ENCODE results near the gene FBLN2.
"Not testable (repeated sequence)": the region's sequence is repeated elsewhere in the genome, so short reads cannot be mapped to it uniquely, and the experiment has no call there.

The FBLN2 gene

DNA sequence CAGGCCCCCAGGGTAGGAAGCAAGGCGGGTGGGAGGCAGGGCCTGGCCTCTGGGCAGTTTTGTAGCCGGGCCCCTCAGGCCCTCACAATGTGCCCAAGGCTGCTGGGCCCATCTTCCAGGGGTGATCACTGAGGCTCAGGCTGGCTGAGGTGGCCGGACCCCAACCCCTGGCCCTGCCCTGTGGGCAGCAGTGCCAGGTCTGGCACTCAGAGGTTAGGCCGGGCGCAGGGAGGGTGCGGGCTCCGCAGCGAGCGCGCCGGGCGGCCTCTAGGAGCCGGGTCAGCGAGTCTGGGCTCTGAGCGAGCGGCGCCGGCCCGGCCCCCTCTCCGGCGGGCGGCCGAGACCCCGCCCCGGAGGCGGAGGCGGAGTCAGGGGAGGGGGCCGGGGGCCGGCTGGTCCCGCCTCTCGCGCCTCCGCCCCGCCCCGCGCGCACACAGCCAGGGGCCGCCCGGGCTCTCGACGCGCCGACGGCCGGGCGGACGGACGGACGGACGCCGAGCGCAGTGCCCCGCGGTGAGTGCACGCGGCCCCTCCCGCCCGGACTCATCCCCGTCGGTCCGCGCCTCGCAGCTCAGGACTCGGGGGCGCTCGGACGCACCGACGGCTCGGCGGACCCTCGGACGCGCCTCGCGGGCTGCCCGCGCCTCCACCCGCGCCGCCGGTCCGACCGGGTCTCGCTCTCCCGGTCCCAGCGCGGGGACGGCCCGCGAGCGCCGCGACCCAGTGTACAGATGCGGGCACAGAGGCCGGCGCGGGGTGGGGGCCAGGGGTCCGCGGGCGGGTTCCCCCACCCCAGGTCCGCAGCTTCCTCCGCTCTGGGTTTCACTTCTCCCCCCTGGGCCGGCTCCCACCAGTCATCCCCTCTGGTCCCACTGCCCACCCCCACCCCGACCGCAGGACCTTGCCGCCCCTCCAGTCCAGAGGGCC is at the start of gene FBLN2:
Gene FBLN2, plus strand, starts transcription at position 430 of the 927 bp plus-strand sequence. CDS start 21,231 bp downstream, outside the sequence.
- DNase-seq (ENCODE audit: low read depth in 2 of 2), result no peak

DNA sequence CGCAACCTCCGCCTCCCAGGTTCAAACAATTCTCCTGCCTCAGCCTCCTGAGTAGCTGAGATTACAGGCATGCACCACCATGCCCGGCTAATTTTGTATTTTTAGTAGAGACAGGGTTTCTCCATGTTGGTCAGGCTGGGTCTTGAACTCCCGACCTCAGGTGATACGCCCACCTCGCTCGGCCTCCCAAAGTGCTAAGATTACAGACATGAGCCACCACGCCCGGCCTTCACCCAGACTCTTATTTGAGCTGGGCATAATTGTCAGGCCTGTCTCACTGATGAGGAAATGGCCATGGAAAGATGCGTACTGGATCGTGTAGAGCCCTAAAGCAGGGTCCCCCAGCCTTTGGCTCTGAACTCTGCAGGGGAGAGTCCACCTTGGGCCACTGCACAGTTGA is 49.7 kb upstream of the FBLN2 start:
- DNase-seq (ENCODE audit: low read depth in 2 of 2), result not testable (repeated sequence)

DNA sequence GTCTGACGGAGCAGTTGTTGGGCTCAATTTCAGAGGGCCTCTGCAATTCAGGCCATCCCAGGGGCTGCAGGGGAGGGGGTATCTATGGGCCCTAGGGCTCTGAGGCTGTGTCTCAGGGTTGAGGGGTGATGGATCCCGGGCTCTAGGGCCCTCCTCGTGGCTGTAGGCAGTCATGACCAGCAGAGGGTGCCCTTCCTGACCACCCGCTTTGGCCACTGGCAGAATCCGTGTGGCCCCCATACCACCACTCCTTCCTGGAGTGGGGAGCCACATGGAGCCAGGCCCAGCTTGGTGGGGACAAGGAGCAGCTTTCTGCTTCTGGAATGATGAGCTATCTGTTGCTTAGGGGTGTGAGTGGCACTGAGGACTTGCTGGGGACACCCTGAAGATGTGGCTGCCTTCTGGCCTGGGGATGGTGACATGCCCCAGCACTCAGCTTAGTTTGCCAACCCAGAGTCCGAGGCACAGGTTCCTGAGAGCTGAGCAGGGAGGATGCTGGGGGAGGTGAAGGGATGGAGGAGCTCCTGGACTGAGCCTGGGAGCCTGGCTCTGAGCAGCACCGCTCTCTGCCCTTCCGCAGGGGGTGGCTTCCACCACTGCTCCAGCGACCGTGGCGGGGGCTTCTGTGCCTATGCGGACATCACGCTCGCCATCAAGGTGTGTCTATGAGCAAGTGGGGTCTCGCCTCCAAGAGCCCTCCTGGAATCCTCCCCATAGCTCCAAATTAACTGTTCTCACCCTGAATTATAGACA is 48.6 kb upstream of the FBLN2 start:
- no peak for DNase-seq (ENCODE audit: low read depth in 2 of 2)

GRCh38 chr3:13501056-13501455 is 47.9 kb upstream of the FBLN2 start:
- DNase-seq (ENCODE audit: low read depth in 2 of 2), result no peak

DNA sequence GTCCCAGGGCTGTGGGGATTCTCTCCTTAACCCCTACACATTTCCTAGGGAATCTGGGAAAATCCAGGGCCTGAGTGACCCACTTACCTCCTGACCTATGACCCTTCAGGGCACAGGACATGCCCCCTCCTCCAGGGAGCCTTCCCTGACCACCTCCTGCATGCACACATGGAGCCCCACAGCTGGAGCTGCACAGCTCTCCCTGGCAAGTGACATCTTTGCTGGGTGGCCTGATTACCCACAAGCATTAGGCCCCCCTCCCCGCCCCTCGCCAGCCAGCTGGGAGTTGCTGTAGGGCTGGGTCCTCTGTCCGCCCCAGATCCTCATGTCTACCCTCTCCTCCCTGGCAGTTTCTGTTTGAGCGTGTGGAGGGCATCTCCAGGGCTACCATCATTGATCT is 47.4 kb upstream of the FBLN2 start:
- no peak for DNase-seq (ENCODE audit: low read depth in 2 of 2)

DNA sequence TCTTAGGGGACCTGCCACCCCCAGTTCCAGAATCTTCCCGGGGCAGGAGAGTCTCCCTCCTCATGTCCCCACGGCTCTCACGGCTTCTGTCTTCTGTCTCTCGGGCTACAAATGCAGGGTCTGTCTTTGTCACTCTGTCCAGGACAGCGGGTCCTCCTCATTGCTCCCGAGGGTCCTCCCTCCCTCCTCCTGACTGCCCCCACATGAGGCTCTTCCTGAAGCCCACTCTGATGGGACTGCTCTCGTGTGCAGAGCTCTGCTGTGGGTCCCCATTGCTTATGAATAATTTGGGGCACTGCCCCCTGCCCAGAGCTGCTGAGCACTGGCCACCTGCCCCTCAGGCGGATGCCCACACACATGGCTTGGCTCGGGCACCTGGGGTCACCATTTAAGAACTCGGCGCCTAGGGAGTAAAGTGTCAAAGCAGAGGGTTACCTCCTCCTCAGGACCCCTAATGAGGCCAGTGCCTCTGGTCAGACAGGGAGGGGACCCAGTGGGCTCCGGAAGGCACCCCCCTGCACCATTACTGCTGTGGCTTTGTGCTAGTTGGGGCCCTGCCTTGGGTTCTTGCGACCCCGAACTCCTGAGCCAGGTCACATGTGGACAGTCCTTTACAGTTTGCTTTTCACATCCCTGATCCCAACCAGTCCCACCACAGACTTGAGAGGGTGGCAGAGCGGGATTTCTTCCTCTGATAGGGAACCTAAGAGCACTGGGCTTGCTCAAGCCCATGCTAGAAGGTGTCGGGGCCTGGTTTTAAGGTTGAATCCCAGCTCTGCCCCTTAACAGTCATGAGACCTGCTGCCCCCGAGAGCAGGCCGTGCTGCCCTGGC is 46.8 kb upstream of the FBLN2 start:
- DNase-seq (ENCODE audit: low read depth in 2 of 2), result no peak

DNA sequence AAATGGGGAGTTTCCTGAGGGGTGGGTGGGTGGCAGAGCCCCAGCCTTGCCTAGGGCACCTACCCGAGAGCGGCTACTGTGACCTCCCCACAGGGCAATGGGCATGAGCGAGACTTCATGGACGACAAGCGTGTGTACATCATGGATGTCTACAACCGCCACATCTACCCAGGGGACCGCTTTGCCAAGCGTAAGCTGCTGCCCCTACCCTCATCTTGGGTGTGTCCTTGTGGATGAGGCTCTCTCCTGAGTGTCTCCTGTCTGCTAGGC is 46.2 kb upstream of the FBLN2 start:
- DNase-seq (ENCODE audit: low read depth in 2 of 2), result no peak

GRCh38 chr3:13504161-13504831 is 44.6 kb upstream of the FBLN2 start:
- no peak for DNase-seq (ENCODE audit: low read depth in 2 of 2)

- DNase-seq (ENCODE audit: low read depth in 2 of 2), result no peak
Measured at GRCh38 chr3:13505147-13506130, 43.5 kb upstream of the FBLN2 start.

- no peak for DNase-seq (ENCODE audit: low read depth in 2 of 2)
Measured at GRCh38 chr3:13506239-13506638, 42.7 kb upstream of the FBLN2 start.

DNA sequence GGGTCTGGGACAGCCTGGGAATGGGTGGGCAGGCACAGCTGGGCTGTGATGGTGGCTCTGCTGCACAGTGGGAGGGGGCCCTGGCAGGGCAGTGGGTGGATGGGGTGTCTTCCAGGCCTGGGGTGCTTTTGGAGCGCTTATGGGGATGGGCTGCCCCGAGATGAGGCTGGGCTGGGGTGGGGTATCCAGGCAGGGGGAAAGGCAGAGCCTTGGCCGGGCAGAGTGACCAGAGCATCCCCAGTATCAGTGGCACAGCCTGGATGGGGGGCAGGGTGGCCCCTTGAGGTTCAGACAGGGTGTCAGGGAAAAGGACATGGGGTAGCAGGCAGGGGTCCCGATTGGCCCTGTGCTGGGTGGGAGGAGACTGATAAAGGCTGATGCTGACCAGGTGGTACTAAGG is 42.2 kb upstream of the FBLN2 start:
- no peak for DNase-seq (ENCODE audit: low read depth in 2 of 2)

DNA sequence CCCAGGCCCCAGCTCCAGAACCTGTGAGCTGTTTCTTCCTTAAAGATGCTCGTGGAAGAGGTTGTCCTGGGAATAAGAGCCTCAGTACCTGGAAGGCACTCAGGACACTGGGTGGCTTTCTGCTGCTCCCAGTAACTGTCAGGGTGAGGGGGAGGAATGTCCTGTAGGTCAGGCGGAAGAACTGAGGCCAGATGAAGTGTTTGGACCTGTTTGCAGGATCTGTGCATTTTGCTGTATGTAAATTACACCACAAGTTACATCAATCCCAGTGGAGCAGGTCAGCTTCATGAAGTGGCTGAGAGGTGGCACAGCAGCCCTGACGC is 41.7 kb upstream of the FBLN2 start:
- no peak for DNase-seq (ENCODE audit: low read depth in 2 of 2)

DNA sequence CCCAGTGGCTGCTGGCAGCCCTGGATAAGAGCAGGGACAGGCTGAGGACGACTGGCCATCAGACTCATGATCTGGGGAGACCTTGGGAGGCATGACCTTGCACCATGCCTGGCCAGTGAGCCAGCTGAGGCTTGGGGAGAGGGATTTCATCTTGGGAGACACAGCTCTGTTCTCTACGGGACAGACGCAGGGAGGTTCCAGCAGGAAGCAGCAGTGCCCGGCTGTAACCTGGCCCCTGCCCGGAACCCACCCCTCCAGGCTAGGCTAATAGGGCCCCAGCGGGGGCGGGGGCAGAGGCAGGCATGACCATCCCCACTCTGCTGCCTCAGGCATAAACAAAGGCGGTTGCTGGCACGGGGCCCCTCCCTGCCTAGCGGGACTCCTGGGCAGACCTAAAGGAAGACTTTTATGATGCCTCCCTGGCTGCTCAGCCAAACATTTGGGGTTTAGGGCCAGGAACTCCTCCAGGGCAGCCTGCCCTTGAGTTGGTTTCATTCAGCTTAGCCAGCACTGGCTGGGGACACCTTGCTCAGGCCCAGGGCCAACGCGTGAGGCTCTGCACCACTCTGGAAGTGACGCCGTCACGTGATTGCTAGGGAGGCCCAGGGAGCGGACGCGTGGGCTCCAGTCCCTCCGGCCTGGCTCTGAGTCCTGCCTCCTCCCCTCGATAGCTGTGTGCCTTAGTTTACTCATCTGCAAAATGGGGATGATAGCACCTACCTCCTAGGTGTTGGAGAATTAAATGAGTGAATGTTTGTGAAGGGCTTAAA is 41.2 kb upstream of the FBLN2 start:
- DNase-seq (ENCODE audit: low read depth in 2 of 2), result no peak

DNA sequence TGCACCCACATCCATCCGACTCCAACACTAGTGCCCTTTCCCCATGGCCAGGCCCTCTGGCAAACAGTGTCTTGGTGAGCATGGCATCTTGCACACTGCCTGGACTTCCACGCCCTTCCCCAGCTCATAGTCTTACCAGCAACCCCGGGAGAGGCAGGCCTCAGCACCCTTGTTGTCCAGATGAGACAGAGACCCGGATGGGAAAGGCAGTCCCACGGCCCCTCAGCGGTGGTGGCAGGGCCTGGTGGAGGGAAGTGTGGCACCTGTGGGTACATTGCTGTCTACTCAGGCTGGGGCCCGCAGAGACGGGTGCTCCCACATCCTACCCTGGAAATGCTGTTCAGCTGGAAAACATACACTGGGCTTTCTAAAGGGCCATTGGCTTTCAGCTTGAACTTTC is 40.4 kb upstream of the FBLN2 start:
- no peak for DNase-seq (ENCODE audit: low read depth in 2 of 2)

DNA sequence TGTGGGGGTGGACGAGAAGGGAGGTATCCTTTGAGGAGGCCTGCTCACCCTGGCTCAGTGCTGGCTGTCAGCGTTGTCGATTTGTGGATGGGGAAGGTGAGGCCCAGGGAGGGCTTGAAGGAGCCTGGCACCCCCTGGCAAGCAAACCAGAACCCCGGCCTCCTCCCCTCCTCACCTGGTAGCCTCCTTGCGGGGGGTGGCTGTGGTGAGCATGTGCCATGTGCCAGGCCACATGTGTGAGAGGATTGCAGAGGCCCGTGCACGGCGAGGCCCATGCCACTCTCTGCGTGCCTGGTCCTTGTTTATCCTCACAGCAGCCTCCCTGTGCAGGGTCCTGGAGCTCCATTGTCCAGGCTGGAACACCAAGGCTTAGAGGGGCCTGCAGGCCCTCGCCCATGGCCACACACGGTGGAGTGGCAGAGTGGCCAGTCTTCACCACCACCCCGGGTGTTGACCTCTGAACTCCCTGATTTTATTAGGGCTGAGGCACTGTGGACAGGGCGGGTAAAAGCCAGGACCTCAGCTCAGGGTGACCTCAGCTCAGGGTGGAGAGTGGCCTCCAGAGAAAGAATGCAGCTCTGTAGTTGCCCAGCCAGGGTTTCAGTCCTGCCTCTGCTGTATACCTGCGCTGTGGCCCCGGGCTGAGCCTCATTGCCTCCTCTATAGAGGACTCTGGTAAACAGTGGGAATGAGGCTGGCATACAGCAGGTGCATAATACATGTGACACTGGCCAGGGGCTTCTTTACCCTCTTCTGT is 39.7 kb upstream of the FBLN2 start:
- no peak for DNase-seq (ENCODE audit: low read depth in 2 of 2)

GRCh38 chr3:13509816-13510192 is 39.1 kb upstream of the FBLN2 start:
- DNase-seq (ENCODE audit: low read depth in 2 of 2), result no peak

DNA sequence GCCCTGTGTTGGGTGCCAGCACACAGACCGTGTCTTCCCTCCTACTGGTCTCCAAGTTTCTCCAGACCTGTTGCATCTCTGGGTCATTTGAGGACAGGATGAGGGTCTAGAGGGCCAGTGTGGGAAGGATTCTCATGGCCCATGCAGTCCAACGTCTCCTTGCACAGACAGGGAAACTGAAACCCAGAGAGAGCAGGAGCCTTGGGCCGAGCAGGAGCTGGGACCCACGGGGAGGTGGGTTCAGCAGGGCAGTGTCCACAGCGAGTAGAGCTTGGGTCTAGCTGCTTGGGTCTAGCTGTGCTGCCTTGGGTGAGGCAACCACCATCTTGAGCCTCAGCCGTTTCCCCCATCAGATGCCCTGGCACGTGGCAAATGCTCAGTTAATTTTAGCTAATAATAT is 36.5 kb upstream of the FBLN2 start:
- DNase-seq (ENCODE audit: low read depth in 2 of 2), result no peak

- no peak for DNase-seq (ENCODE audit: low read depth in 2 of 2)
Measured at GRCh38 chr3:13513051-13513912, 35.6 kb upstream of the FBLN2 start.

Measured in stimulated activated CD8-positive, alpha-beta memory T cell treated with anti-CD3 and anti-CD28 coated beads, Interleukin-2, amount 100 ng/mL, for 48 hours (primary cell).